Trophoblast cell (in vitro differentiated cells and primary cell): ENCODE data around the gene PRSS22.

Experiments used
- DNase-seq, 2 donors: peaks; one replicate each; pipeline ENCODE4 v3.0.0-alpha.2; 2016
- H2AFZ ChIP-seq: 2 replicates; pipeline ENCODE4 v1.6.1; 2013; ENCODE audit warnings: low read length, moderate library complexity, mild to moderate bottlenecking; ENCODE audit not compliant: insufficient read depth, poor library complexity
- H2AK5ac ChIP-seq: 2 replicates; pipeline ENCODE4 v1.6.1; 2013; ENCODE audit warnings: mild to moderate bottlenecking, low read length
- H2BK120ac ChIP-seq: 2 replicates; pipeline ENCODE4 v1.6.1; 2013; ENCODE audit warnings: low read length, mild to moderate bottlenecking, moderate library complexity; ENCODE audit not compliant: insufficient read depth, poor library complexity
- H2BK12ac ChIP-seq: 2 replicates; pipeline ENCODE4 v1.6.1; 2013; ENCODE audit warnings: mild to moderate bottlenecking, low read length, moderate library complexity
- H2BK5ac ChIP-seq: 2 replicates; pipeline ENCODE4 v1.6.1; 2013; ENCODE audit warnings: low read length, low read depth, moderate library complexity, mild to moderate bottlenecking; ENCODE audit not compliant: poor library complexity
- H3K14ac ChIP-seq: 2 replicates; pipeline ENCODE4 v1.6.1; 2013; ENCODE audit warnings: mild to moderate bottlenecking, low read length
- H3K18ac ChIP-seq: 2 replicates; pipeline ENCODE4 v1.6.1; 2013; ENCODE audit warnings: mild to moderate bottlenecking, low read length
- H3K23ac ChIP-seq: 2 replicates; pipeline ENCODE4 v1.6.1; 2013; ENCODE audit warnings: low read length
- H3K27ac ChIP-seq: 2 replicates; pipeline ENCODE4 v1.5.1; 2013; ENCODE audit warnings: low read depth, mild to moderate bottlenecking, inconsistent platforms, low read length, moderate library complexity
- H3K27me3 ChIP-seq: 2 replicates; pipeline ENCODE4 v1.6.1; 2013; ENCODE audit warnings: inconsistent platforms, mild to moderate bottlenecking, low read length, moderate library complexity; ENCODE audit not compliant: insufficient read depth
- H3K36me3 ChIP-seq, 2 experiments: 1 replicate in 1 of 2; 2 replicates in 1 of 2; pipeline ENCODE4 v1.6.1; 2013; ENCODE audit warnings: low read length in 2 of 2, mild to moderate bottlenecking in 2 of 2, moderate library complexity in 1 of 2; ENCODE audit not compliant: insufficient read depth in 2 of 2, control insufficient read depth in 1 of 2
- H3K4ac ChIP-seq: 2 replicates; pipeline ENCODE4 v1.6.1; 2013; ENCODE audit warnings: low read depth, mild to moderate bottlenecking, low read length, moderate library complexity
- H3K4me1 ChIP-seq, 2 experiments: 1 replicate in 1 of 2; 2 replicates in 1 of 2; pipeline ENCODE4 v1.6.1; 2013; ENCODE audit warnings: low read length in 2 of 2, mild to moderate bottlenecking in 2 of 2, moderate library complexity in 1 of 2; ENCODE audit not compliant: insufficient read depth in 2 of 2, control insufficient read depth in 1 of 2
- H3K4me2 ChIP-seq: 2 replicates; pipeline ENCODE4 v1.6.1; 2013; ENCODE audit warnings: inconsistent platforms, mild to moderate bottlenecking, low read length, moderate library complexity
- H3K4me3 ChIP-seq: 2 replicates; pipeline ENCODE4 v1.5.1; 2013; ENCODE audit warnings: mild to moderate bottlenecking, low read depth, low read length, inconsistent platforms
- H3K79me1 ChIP-seq: one replicate; pipeline ENCODE4 v1.6.1; 2013; ENCODE audit warnings: low read length
- H3K79me2 ChIP-seq: 2 replicates; pipeline ENCODE4 v1.6.1; 2013; ENCODE audit warnings: low read length, mild to moderate bottlenecking; ENCODE audit not compliant: control insufficient read depth, insufficient read depth, poor library complexity
- H3K9ac ChIP-seq: 2 replicates; pipeline ENCODE4 v1.6.1; 2013; ENCODE audit warnings: mild to moderate bottlenecking, low read length
- H3K9me3 ChIP-seq: 2 replicates; pipeline ENCODE4 v1.6.1; 2013; ENCODE audit warnings: low read depth, mild to moderate bottlenecking, control low read depth, inconsistent platforms, low read length; ENCODE audit not compliant: insufficient read depth
- H4K12ac ChIP-seq: 2 replicates; pipeline ENCODE4 v1.6.1; 2013; ENCODE audit warnings: low read depth, mild to moderate bottlenecking, low read length, moderate library complexity
- H4K8ac ChIP-seq: 2 replicates; pipeline ENCODE4 v1.6.1; 2013; ENCODE audit warnings: low read depth, mild to moderate bottlenecking, low read length, moderate library complexity
- H4K91ac ChIP-seq: one replicate; pipeline ENCODE4 v1.6.1; 2013; ENCODE audit warnings: low read depth, mild to moderate bottlenecking, low read length, moderate library complexity
- WGBS: extraction: QIAGEN DNeasy Blood & Tissue Kit; methylation state at CpG from one replicate; pipeline ENCODE4 v1.1.7; 2013; ENCODE audit warnings: missing lambda C conversion rate; ENCODE audit not compliant: insufficient read length, insufficient coverage; ENCODE audit errors: extremely low coverage; 5-methylcytosine and 5-hydroxymethylcytosine counted together

Gene PRSS22

DNA sequence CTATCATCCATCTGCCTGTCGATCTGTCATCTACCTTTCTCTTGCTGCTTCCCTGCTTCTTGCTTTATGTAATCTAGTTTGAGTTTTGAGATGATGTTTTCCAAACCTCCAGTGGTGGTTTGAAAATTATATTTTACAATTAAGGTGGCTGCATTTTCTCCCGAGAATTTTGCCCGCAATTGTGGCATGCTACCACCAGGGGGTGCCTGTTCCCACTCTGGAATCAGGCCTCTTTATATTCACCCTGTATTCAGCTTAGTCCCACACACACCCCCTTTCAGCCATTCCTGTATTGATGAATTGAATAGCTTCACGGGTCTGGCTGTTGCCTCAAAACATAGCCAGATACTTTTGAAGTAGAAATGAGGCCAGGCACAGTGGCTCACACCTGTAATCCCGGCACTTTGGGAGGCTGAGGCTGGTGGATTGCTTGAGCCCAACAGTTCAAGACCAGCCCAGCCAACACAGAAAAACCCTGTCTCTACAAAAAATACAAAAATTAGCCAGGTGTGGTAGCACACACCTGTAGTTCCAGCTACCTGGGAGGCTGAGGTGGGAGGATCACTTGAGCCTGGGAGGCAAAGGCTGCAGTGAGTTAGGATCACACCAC is 3.2 kb downstream of the PRSS22 start:
- Histone ChIP-seq H2BK5ac (no peak overlapping the region), H3K4me3 (no peak overlapping the region), H3K18ac (no peak overlapping the region), H2BK120ac (no peak overlapping the region), H3K4ac (no peak overlapping the region), H2AFZ (no peak overlapping the region), H3K9ac (no peak overlapping the region), H3K4me2 (no peak overlapping the region), H3K27me3 (no peaks in the 10 kb centered on the region), H3K27ac (no peak overlapping the region), H3K79me2 (peaks cover 2% of the 10 kb centered on the region), H3K14ac (no peak overlapping the region), H2BK12ac (no peak overlapping the region), H4K8ac (no peak overlapping the region), H3K79me1 (peaks cover 7% of the 10 kb centered on the region), H4K91ac (no peak overlapping the region), H3K9me3 (peaks cover 5% of the 10 kb centered on the region), H2AK5ac (no peak overlapping the region), H3K36me3 (peaks cover 0 to 2% of the 10 kb centered on the region in 2 experiments), H4K12ac (no peak overlapping the region), H3K4me1 (peaks cover 16 to 17% of the 10 kb centered on the region in 2 experiments), H3K23ac (no peak overlapping the region)
- DNase-seq, result no peak
- no CpG with 5 or more reads among the region's 5 CpGs for WGBS

DNA sequence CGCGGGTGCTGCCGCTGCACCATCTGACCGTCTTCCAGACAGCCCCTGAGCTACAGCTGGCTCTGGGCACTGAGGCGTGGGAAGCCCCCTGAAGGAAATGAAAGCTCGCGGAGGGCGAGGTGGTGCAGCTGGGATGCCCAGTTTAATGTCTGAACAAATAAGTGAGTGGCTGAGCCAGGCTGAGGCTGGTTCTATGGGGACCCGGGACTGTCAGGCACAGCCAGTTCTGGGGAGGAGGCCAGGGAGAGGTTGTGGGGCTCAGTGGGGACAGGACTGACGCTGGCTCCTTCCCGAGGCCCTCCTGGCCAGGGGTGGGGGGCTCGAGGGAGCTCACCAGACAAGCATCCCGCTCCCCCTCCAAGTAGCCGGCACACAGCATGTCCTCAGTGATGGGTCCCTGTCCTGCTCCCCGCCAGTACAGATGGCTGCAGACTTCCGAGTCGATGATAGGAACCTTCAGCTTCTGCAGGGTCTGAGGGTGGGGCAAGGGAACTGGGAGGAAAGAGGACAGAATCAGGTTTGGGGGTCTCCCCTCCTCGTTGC is 4.4 kb downstream of the PRSS22 start:
- peaks cover 5% of the 10 kb centered on the region for H3K9me3 ChIP-seq
- H3K27me3 ChIP-seq, result no peaks in the 10 kb centered on the region
- no peak overlapping the region for H4K91ac ChIP-seq
- peaks cover 5% of the 10 kb centered on the region for H3K79me1 ChIP-seq
- H3K14ac ChIP-seq, result no peak overlapping the region
- no peak overlapping the region for H2AFZ ChIP-seq
- H2AK5ac ChIP-seq, result no peak overlapping the region
- H4K12ac ChIP-seq, result no peak overlapping the region
- H3K23ac ChIP-seq, result no peak overlapping the region
- H3K4me1 ChIP-seq, result peaks cover 12 to 13% of the 10 kb centered on the region in 2 experiments
- no peak for DNase-seq
- no peak overlapping the region for H2BK5ac ChIP-seq
- no peak overlapping the region for H3K4me2 ChIP-seq
- H3K4ac ChIP-seq, result no peak overlapping the region
- H3K36me3 ChIP-seq, result peaks cover 0 to 2% of the 10 kb centered on the region in 2 experiments
- no peak overlapping the region for H4K8ac ChIP-seq
- WGBS, result no CpG with 5 or more reads among the region's 18 CpGs
- H3K27ac ChIP-seq, result no peak overlapping the region
- no peak overlapping the region for H3K9ac ChIP-seq
- H2BK12ac ChIP-seq, result no peak overlapping the region
- peaks cover 2% of the 10 kb centered on the region for H3K79me2 ChIP-seq
- no peak overlapping the region for H3K4me3 ChIP-seq
- no peak overlapping the region for H2BK120ac ChIP-seq
- no peak overlapping the region for H3K18ac ChIP-seq

DNA sequence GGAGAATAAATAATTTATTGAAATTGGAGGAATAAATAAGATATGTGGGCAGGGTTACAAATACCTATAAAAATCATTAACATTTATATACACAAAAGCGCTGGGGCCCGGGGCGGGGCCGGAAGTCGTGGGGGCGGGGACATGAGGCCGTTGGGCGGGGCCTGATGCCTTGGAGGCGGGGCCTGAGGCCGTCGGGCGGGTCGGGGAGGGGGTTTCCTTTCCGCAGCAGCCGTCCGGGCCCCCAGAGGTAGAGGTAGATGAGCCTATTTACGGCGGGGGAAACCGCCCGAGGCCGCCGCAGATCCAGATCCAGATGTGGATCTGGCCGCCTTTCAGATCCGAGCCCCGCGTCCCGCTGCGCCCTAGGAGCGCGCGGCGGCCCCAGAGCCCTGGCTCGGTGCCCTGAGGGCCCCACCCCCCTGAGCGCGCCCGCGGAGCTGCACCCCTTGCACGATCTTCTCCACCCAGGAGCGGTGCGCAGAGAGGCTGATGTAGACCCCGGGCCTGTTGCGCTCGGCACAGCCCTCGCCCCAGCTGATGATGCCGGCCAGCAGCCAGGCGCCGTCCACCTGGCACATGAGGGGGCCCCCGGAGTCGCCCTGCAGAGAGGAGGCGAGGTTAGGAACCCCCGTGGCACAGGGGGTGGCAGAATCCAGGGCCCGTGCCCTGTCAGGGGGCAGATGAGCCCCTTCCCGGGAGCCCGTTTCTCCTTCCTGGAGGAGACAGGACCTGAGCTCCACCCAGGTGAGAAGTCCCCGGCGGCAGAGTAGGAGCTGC is 5.1 kb downstream of the PRSS22 start:
- no peak overlapping the region for H3K23ac ChIP-seq
- peaks cover 7 to 8% of the 10 kb centered on the region in 2 experiments for H3K4me1 ChIP-seq
- no peak overlapping the region for H2AFZ ChIP-seq
- no peak overlapping the region for H3K14ac ChIP-seq
- peaks cover 3% of the 10 kb centered on the region for H3K79me1 ChIP-seq
- no peak overlapping the region for H2BK120ac ChIP-seq
- DNase-seq, result no peak
- no peak overlapping the region for H3K27ac ChIP-seq
- H4K8ac ChIP-seq, result no peak overlapping the region
- H3K79me2 ChIP-seq, result peaks cover 2% of the 10 kb centered on the region
- H3K9me3 ChIP-seq, result peaks cover 5% of the 10 kb centered on the region
- no peak overlapping the region for H3K4me2 ChIP-seq
- no peak overlapping the region for H3K4me3 ChIP-seq
- WGBS, result no CpG with 5 or more reads among the region's 56 CpGs
- no peaks in the 10 kb centered on the region for H3K27me3 ChIP-seq
- no peak overlapping the region for H2BK5ac ChIP-seq
- no peak overlapping the region for H2BK12ac ChIP-seq
- no peak overlapping the region for H3K9ac ChIP-seq
- H4K12ac ChIP-seq, result no peak overlapping the region
- no peak overlapping the region for H3K18ac ChIP-seq
- no peak overlapping the region for H2AK5ac ChIP-seq
- no peak overlapping the region for H3K4ac ChIP-seq
- no peak overlapping the region for H4K91ac ChIP-seq
- peaks cover 0 to 2% of the 10 kb centered on the region in 2 experiments for H3K36me3 ChIP-seq

DNA sequence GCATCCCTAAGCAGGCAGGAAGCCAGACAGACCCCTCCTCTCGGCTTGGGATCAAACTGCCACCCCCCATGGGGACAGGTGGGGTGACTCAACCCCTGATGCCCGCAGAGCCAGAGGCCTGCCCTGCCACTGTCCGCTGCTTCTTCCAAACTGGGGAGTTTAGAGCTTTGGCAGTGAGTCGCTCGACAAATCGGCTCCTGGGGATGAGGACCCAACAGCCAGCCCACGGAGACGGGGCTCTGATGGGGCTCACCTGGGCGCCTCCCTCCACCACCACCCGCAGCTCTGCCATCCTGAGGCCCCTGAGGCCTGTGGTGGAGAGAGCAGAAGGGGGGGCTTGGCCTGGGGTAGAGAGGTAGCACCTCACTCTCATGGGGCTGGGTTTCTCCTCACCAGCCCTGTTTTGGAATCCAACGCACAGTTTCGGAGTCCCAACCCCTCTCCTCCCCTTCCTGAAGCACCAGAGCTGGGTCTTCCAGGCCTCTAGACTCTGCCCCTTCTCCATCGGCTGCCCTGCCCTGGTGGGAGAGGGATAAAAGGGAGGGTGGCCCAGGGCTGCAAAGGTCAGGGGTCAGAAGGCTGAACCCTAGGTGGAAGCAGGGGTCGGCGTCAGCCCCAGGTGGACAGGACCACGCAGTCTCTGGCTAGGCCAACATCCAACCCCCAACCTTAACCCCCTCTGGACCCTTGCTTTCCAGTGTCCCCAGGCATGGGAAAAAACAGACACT is 5.8 kb downstream of the PRSS22 start:
- H4K12ac ChIP-seq, result no peak overlapping the region
- no CpG with 5 or more reads among the region's 16 CpGs for WGBS

More for the DNA sequence above, 5.8 kb downstream of the PRSS22 start:
- Histone ChIP-seq H2AFZ (no peak overlapping the region), H2BK12ac (no peak overlapping the region), H3K27ac (no peak overlapping the region), H3K36me3 (peaks cover 0 to 2% of the 10 kb centered on the region in 2 experiments), H2BK5ac (no peak overlapping the region), H3K4me1 (peaks cover 0 to under 1% of the 10 kb centered on the region in 2 experiments), H4K91ac (no peak overlapping the region), H3K9ac (no peak overlapping the region), H3K4me2 (no peak overlapping the region), H3K27me3 (no peaks in the 10 kb centered on the region), H3K14ac (no peak overlapping the region), H3K79me2 (no peaks in the 10 kb centered on the region), H3K9me3 (peaks cover 5% of the 10 kb centered on the region), H2BK120ac (no peak overlapping the region), H2AK5ac (no peak overlapping the region), H3K18ac (no peak overlapping the region), H3K79me1 (no peaks in the 10 kb centered on the region), H4K8ac (no peak overlapping the region), H3K4ac (no peak overlapping the region), H3K4me3 (no peak overlapping the region), H3K23ac (no peak overlapping the region)
- DNase-seq, result no peak
